GM21515 (cell line): ENCODE measurements around the gene GPC3.

Source experiments
- ATAC-seq: cut with Tn5 transposase; IDR thresholded peaks from one replicate; pipeline ENCODE4 v1.9.1; 2021; ENCODE audit not compliant: unreplicated experiment

Gene GPC3

DNA sequence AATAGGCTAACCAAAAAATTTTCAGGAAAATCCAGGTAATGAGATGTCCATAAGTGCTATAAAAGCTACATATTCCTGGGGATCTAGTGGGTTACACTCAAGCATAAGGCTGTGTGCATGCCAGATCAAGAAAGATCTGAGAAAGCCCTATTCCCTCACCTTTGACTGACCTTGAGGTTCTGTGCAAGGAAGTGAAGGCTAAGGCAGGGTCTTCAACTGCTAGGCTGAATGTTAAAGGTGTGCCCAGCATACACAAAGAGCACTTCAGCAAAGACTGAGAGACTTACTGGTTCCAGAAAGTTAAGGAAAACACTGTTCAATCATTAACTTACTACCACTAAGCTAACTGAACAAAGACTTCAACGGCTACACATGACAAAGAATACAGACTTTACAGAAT, 269.7 kb downstream of the GPC3 start:
- ATAC-seq = no peak

GRCh38 chrX:133709501-133709900, 275.9 kb downstream of the GPC3 start:
- no peak for ATAC-seq

DNA sequence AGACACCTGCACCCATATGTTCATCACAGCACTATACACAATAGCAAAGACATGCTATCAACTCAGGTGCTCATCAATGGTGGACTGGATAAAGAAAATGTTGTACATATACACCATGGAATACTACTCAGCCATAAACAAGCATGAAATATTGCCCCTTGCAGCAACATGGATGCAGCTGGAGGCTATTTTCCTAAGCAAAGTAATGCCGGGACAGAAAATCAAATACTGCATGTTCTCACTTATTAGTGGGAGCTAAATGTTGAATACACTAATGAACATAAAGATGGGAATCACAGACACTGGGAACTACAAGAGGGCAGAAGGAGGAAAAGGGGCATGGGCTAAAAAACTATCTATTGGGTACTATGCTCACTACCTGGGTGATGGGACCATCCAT, 278.5 kb downstream of the GPC3 start:
- no peak for ATAC-seq

DNA sequence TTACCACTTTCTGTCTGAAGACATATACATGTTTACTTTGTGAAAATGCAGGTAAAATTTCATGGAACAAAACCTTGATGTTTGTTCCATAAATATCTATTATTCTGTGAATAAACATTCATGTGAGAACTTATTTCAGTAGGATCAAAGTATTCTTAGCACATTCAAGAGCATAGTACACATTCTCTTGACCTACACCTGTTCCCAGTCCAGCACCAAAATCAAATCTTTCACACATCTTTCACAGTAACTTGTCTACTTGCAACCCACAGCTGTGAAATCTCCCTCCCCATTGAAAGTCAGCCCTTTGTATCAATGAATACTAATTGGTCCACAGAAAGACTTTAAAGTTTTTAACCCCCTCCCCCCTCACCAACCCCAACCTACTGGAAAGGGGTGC, 283.2 kb downstream of the GPC3 start:
- no peak for ATAC-seq

DNA sequence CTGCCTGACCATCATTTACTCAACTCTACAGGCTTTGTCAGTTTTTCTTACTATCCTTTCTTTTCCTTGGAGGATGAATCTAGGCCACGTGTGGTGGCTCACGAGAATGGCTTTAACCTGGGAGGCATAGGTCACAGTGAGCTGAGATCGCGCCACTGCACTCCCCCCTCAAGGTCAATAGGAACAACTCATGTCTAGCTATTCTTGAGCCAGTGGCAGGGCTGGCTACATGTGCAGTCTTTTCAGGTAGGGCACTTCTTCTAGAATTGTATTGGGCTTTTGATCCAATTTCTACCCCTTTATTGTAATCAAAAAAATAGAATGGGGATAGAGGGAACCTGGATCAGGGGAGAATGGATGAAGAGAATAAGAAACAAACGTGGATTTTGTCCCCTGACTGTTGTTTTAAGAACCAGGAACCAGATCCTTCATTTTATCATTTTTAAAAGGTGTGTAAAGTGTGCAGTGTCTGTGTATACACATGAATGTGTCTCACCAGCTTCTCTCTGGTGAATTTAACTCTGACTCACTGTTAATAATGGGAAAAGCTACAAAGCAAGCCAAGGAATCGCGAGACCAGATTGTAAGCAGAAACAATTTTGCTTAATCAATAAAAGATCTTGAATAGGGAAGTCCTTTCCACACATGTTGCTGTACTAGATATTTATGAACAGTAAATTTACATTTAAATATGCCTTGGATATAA, 286.2 kb downstream of the GPC3 start:
- no peak for ATAC-seq

- ATAC-seq = no peak
Observed at GRCh38 chrX:133698298-133698697, 287.1 kb downstream of the GPC3 start.

- ATAC-seq = no peak
Observed at GRCh38 chrX:133697656-133698055, 287.7 kb downstream of the GPC3 start.

DNA sequence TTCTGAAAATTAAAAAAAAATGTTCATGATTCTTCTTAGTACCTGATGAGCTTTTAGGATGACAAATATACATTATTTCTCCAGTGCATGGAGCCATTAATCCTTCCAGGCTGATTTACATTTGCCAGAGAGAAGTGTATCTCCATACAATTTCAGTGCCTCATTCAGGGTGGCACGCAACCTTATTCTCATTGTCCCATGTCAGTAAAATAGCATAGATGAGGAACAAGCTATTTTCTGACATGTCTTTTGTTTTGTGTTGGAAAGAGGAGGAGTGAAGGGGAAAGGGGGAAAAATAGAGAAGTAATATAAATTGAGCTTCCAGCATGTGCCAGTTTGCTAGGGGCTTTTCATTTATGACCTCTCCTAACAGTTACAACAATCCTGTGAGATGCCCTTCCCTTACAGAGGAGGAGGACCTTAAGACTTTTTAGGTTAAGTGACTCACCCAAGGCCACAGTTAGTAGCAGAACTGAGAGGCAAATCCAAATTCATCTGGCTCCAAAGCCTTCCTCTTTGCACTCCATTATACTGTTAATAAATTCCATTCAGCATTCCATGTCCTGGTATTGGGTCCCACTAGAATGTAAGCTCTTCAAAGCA, 295.3 kb downstream of the GPC3 start:
- ATAC-seq = no peak

- no peak for ATAC-seq
Observed at GRCh38 chrX:133685822-133686221, 299.6 kb downstream of the GPC3 start.

GRCh38 chrX:133681897-133682296, 303.5 kb downstream of the GPC3 start:
- ATAC-seq = no peak

DNA sequence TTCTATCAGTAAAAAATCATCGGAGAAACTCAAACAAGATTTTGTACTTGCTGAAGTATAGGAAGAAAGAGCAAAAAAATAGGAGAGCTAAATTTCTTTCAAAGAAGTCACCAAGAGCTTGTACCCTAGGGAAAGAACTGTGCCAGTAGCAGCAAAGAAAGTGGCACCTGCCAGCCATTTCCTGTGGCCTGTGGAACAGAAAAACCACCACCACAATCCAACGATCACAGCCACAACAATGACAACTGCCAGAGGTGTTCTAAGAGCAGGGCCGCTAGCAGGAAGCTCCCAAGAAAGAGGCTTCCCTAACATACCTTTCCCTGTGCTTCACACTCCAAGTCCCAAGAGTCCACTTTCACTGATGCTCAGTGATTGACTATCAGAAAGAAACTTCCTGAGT, 304.0 kb downstream of the GPC3 start:
- no peak for ATAC-seq

DNA sequence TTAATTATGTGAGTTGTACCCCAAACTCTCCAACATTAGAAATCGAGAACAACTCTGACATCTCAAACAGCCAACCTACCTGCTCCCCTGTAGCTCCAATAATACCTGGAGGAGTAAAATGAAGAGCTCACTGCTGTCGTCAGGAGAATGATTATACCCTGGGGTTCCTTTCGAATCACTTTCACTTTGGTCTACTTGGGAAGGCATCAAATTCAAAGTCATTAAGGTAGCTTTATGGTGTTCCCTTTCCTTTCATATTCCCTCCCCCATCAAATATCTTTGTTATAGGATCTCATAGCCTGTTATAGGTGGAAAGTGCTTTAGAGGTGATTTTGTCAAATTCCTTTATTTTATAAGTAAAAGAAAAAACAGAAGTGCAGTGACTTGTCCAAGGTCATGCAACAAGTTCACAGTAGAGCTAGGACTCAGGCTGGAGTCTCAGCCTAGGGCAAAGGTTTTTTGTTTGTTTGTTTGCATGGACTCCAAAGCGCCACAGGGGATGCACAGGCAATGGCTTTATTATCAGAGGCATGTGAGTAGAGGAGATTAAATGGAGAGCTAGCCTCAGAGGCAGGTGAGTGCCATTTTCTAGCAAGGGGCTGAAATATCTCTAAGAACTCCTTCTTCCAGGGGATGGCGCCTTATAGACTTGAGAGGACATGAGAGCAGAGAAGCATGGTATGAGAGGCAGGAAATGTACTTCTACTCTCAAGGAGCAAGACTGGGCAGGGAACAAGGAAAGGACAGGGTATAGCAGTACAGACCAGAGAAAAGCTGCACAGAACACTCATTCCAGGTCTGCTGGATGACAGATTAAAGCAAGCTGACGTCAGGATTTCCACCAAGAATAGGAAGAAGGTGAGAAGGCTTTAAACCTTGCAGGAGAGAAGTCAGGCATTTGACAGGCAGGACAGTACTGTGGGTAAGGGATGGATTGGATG, 308.0 kb downstream of the GPC3 start:
- no peak for ATAC-seq

DNA sequence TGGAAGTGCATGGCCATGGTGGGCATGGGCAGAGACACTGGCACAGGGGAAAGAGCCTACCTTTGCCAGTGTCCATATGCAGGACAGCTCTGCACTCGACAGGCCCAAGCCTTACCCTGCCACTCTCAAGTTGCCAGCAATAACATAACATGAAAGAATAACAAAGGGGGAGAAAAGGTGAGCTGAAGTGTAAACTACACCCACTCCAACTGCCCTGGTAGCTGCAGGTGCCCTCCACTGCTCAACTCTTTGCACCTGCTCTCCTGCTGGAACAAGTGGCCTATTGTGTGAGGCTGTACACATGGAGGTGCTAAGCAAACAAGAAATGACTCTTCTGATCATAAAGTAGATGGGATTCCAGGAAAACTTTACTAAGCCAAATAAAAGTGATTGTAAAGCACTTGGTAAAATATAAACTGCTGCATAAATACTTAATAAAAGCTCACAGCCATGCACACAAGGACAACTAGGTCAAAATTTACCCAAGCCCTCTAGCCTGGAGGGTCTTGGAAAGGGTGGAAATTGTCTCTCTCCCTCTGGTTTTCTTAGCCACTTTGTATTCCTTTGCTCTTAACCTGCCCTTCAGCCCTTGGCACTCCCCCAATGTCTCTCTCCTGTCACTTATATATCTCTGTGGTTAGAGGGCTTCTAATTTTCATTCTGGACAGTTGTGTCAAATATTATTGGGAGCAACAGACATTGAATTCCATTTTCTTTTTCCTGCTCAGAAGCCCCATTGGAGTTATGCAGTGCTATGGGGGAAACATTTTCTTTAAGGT, 308.9 kb downstream of the GPC3 start:
- ATAC-seq = no peak

- ATAC-seq = no peak
Observed at GRCh38 chrX:133674726-133675470, 310.5 kb downstream of the GPC3 start.

- no peak for ATAC-seq
Observed at GRCh38 chrX:133670383-133670782, 315.0 kb downstream of the GPC3 start.

DNA sequence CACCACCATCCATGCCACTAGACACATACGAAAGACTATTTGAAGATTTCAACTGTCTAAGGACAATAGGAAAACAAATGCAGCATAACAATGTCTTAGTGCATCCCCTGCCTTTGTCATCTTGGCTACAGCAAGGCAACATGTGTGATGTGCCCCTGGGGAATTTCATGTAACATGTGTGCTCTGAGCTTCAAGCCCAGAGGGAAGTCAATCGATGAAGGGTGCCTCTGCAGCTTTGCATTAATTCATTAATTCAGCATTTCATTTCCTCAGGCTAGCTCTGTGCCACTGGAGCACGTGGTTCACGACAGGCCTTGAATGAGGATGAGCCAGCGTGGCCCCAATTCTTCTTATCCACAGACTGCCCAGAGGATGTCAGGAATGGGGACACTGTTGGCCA, 316.2 kb downstream of the GPC3 start:
- ATAC-seq = no peak

DNA sequence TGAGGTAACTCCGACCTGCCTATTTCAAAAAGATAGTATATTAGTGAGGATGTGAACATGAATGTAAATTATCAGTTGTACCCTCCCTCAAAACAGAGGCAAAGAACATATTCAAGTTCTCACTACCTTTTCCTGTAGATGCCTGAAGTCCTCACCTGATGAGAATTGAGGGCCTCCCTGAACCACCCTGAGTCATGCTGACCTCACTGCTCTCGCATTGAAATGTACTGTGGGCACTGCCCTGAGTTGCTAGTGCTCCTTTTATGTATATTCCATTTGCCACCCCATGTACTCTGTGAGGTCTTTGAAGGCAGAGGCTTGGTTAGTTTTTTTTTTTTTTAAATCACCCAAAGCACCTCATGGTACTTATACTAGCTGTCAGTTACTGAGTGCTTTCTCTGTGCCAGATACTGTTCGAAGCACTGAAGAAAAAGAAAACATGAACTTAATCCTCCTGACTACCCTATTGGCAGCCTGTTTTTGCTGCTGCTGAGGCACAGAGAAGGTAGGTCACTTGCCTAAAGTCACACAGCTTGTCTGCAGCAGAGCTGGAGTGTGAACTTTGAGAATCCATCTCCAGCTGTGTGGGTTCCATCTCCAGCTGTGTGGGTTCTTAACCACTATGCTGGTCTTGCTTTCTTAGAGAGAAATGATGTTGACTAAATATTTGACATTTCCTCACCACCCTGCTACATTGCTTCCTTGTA, 317.0 kb downstream of the GPC3 start:
- no peak for ATAC-seq

- no peak for ATAC-seq
Observed at GRCh38 chrX:133666256-133666655, 319.1 kb downstream of the GPC3 start.

DNA sequence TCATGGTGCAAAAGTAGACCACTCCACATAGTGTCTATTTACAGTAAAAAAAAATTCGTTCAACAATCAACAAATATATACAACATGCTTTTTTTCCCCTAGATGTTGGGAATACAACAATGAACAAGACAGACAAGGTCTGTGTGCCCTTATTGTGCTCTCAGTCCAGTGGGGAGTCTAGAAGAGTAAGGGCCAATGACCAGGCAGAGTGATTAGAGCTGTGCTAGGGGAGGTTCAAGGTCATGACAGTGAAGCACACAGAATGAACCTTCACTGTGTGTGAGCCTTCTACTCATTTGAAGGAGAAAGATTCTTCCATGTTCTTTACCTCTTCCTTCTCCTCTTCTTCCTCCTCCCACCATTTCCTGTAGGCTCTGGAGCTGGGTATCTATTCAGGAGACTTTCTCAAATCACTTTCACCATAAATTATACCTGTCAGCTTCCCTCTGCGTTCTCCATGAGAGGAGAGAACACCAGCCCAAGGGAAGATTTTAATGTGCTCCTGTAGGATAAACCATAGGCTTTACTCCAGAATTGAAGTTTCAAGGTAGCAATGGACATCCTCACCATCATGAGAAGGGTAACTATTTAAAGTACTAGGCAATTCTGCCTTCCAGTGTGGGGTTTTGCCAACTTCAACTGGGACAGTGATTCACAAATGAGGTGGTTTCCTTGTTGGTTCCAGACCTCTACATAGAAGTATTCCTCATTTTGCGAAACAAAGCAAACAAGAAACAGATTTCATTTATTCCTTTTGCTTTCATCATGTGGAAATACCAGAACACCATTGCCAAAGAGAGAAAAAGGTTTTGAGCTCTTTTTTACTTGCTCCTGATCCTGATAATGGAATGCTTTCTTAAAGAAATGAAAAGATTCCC, 323.2 kb downstream of the GPC3 start:
- ATAC-seq = no peak
